Activated naive CD8-positive, alpha-beta T cell treated with anti-CD3 and anti-CD28 coated beads, Interleukin-2, amount 50 U/mL, for 16 hours (primary cell): Measurements from ENCODE around the gene WFDC2.

Experiments
- DNase-seq: peaks from one replicate; pipeline ENCODE4 v3.0.0-alpha.2; 2020; ENCODE audit warnings: low read depth, low spot score

The WFDC2 gene, protein sequence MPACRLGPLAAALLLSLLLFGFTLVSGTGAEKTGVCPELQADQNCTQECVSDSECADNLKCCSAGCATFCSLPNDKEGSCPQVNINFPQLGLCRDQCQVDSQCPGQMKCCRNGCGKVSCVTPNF

DNA sequence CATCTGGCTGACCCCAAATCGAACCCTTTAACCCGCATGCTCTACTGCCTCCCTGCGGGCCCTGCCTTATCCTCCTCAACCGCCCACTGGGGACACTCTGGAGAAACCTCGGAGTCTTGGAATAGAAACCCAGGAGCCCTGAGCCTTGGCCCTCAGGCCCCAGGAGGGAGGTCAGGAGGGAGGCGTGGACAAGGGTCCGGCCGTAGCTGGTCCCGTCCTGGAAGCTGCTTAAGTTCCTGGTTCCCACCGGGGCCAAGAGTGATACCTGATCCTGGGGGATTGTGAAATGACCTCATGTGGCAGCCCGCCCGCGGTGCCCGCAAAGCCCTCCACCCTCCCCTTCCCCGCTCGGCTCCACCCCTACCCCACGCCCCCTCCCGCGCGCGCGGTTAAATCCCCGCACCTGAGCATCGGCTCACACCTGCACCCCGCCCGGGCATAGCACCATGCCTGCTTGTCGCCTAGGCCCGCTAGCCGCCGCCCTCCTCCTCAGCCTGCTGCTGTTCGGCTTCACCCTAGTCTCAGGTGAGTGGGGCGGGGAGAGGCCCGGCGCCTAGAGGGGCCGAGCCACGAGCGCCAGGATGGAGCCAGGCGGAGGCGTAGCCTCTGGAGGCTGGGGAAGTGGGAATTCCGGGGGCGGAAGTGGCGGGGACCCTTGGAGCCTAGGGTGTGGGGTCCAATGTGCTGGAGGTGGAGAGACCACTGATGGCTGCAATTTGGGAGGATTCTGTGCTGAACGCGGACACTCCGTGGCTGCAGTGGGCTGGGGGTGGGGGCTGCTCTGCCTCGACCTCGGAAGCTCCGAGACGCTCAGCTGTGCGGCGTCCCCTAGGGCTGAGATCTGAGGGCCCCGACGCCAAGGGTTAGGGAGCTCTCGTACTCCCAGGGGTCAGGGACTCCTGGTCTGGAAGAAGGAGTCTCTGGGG lies at the start of gene WFDC2:
Gene WFDC2, plus strand, starts transcription at position 418 of the 926 bp plus-strand sequence. Its CDS starts 29 bp downstream, at position 447.
- DNase-seq: no peak

GRCh38 chr20:45420125-45420524 lies 49.4 kb upstream of the WFDC2 start:
- DNase-seq: no peak

GRCh38 chr20:45423700-45424099 lies 45.9 kb upstream of the WFDC2 start:
- DNase-seq: no peak

DNA sequence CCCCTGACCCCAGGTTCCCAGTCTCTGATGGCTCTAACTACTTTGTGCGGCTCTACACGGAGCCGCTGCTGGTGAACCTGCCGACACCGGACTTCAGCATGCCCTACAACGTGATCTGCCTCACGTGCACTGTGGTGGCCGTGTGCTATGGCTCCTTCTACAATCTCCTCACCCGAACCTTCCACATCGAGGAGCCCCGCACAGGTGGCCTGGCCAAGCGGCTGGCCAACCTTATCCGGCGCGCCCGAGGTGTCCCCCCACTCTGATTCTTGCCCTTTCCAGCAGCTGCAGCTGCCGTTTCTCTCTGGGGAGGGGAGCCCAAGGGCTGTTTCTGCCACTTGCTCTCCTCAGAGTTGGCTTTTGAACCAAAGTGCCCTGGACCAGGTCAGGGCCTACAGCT lies 44.0 kb upstream of the WFDC2 start:
- no peak for DNase-seq

DNA sequence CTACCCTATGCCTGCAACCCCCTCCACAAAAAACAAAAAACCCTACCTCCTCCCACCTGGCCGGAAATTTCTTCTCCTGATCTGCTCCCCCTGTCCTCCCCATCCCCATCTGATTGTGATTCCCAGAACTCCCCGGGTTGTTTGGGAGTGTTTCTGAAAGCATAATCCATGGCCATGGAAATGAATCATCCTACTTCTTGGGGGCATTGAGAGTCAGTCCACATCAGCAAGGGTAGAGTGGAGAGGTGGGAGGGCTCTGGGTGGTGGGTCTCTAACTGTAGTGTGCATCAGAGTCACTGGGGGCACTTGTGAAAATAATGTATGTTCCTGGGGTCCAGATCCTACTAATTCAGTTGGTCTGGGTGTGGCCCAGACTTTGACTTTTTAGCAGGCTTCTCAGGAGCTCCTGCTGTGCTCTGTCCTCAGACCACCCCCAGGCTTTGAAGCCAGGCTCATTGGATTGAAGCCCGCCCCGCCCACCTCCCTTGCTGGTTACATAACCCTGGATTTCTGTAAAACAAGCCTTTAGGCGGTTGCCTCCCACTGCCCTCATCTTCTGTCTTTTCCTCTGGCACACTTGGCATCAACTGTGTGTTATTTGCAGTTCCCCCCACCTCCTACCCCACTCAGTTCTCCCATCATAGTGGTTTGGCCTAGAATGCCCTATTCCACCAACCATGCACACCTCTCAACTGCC lies 43.1 kb upstream of the WFDC2 start:
- DNase-seq: no peak

DNA sequence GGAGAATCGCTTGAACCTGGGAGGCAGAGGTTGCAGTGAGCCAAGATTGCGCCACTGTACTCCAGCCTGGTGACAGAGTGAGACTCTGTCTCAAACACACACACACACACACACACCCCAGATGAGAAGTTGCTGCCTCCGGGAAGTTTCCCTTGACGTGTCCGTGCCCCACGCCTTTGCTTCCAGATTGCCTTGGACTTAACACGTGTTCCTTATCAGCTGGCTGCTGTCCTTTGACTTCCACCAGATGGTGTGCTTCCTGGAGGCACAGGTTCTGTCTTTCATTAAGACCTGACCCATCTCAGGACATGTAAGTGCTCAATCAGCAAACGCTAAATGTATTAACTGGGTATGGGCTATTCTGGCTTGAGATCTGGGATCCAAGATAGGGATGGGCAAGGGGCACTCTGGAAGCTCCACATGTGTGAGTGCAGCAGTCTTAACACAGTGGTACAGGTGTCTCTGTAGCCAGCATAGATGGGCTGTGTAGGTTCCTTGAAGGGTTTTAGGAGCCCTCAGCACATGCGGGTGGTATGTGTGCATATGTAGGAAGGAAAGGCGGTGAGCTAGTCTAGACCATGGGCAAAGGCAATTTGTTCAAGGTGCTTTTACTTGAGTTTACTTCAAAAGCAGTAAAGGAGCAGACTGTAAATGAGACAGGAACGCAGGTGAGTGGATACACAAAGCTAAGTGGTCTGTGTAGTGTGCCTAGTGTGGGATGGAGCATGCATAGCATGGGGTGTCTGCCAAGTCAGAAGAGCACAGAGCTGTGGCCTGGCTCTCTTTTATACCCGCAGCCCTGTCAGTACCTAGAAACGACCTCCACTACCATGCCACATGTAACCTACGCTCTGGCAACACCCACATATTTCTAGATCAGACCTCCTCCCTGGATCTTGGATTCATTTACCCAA lies 42.1 kb upstream of the WFDC2 start:
- DNase-seq: no peak

GRCh38 chr20:45429618-45430017 lies 39.9 kb upstream of the WFDC2 start:
- no peak for DNase-seq

- no peak for DNase-seq
These were observed 37.3 kb upstream of the WFDC2 start for GRCh38 chr20:45432294-45432693.

- no peak for DNase-seq
These were observed 36.2 kb upstream of the WFDC2 start for GRCh38 chr20:45433316-45433715.

GRCh38 chr20:45433976-45434375 lies 35.6 kb upstream of the WFDC2 start:
- DNase-seq: no peak

DNA sequence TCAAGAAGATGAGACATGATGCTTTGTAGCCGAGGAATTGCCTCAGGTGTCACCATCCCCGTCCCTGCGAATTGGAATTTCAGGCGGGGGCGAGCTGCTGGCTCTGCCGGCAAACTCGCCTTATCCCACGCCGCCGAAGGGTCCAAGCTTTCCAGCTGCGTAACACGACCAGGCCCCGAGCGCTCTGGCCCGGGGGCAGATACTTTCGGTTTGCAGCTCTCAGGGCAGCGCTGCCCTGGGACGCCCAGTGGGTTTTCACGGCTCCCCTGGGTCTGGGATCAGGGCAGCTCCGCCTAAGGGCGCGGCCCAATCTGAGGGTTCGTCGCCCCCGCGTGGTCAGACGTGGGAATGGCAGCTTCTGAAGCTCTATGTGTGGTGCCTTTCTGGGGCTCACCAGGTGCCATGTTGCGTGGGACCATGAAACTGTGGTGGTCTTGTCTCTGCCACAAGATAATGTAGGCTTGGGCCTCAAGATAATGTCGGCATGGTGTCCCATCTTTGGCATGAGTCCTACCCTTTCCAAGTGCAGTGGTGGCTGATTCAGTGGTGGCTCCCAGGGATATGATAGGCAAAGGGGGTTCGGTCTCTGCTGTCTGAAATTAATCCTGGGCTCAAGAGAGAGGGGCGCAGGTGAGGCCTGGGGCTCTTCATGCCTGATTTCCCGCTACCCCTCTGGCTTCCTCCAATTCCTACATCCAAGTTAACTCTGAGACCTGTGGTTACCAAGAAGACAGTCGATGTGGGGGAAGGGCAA lies 32.6 kb upstream of the WFDC2 start:
- DNase-seq: peak; percentile 72

GRCh38 chr20:45440424-45440823 lies 29.1 kb upstream of the WFDC2 start:
- DNase-seq: no peak

GRCh38 chr20:45440891-45441685 lies 28.5 kb upstream of the WFDC2 start:
- DNase-seq: no peak

- no peak for DNase-seq
These were observed 27.8 kb upstream of the WFDC2 start for GRCh38 chr20:45441746-45442145.

DNA sequence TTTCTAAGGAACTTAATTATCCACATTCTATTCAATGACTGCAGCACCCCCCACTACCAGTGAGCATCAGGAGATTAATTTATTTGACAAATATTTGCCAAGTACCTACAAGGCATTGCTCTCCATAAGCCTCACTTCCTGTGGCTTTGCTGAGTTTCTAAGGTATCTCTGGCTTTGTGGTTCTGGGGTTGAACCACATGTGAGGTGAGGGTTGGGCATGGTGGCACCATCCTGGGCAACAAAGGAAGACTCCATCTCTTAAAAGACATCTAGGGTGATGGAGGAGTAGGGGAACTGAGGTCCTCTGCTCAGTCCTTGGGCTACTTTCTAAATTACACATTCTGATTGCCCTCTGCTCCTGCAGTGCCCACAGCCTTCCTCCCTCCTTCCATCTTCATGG lies 25.5 kb upstream of the WFDC2 start:
- DNase-seq: no peak

DNA sequence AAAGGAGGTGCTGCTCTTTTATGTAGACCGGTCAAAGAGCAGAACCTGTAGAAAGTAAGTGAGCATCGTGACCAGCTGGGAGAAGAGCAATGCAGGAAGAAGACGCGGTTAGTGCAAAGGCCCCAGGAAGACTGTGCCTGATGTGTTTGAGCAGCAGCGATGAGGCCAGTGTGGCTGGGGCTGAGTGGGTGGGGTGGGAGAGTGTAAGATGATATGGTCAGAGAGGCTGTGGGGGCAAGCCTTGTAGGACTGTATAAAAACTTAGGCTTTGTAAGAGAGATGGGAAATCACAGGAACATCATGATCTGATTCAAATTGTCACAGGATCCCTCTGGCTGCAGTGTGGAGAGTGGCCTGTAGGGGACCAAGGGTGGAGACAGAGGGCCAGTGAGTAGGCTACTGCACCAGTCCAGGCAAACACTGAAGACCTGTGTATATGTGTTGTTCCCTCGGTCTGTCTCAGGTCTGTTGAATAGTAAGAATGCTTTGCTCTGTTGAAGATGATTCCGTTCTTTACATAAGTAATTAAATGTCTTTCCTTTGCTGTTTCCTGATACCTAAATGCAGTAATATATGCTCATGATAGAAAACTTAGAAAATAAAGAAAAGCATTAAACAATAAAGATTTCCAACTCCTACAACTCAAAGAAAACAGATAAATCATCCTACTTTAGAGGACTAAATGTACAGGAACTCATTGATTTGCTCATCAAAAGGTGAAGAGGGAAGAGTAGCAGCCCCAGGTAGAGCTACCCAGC lies 23.6 kb upstream of the WFDC2 start:
- no peak for DNase-seq

DNA sequence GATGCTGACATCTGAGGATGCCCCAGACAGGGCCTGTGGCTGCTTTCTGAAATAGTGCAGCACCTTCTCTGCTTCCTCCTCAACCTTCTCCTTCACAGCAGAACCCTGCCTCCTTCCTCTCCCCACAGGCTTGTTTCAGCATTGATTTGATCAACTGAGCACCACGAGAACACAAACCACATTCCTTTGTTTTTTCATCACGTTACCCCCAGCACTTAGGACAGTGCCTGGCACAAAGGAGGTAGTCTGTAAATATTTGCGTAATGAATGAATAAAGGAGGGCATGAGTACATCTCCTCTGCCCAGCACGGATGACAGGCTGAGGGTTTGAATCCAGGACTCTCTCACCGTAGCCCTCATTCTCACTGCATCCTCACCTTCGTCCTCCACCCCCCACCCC lies 21.3 kb upstream of the WFDC2 start:
- no peak for DNase-seq

DNA sequence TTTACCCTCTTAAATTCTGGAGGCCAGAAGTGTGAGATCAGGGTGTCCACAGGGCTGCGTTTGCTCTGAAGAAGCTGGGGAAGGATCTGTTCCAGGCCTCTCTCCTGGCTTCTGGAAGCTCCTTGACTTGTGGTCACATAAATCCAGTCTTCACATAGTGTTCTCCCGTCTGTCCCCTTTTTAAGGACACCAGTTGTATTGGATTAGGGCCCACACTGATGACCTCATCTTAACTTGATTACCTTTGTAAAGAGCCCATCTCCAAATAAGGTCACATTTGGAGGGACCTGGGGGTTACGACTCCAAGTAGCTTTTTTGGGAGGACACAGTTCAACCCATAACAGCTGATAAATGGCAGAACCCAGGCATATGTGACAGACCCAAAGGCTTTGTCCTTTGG lies 20.0 kb upstream of the WFDC2 start:
- no peak for DNase-seq

DNA sequence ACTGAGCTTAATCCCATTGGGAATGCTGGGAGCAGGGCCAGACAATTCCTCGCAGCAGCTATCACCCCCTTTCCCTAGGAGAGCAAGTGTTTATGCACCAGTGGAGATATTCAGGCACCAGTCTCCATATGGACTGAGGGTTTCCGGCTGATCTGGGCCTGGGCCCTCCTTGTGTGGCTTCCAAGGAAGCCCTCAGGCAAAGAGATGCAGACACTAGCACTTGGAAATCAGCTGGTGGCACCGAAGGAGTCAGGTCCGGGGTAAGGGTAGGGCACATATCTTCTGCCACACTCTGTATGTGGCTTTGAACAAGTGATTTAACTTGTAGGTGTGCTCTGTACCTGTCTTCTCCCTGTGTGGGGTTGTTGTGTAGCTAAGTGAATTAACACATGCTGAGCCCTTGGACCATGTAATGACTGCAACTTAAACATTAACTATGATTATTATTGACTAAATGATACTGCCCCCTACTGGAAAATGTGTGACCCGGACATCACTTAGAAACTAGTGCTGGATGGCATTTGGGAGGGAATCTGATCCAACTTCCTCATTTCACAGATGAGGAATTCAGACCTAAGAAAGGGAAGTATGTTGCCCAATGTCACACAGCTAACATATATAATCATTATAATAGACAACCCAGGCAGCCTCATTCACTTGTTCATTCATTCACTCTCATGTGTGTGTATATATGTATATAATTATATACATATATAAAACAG lies 19.3 kb upstream of the WFDC2 start:
- no peak for DNase-seq
